Transverse colon (tissue), 4 donors: ENCODE results near the gene CCDC85C.

Experiments
- CTCF ChIP-seq, 5 experiments: fragments of 200-600 bp in 3 of 5; fragments of 450-650 bp in 2 of 5; sonication (generic) in 3 of 5; IDR thresholded peaks; 1 replicate in 2 of 5; 2 replicates in 3 of 5; pipeline ENCODE4 v1.5.1; 2016 to 2017; ENCODE audit warnings: antibody characterized with exemption in 5 of 5, inconsistent platforms in 3 of 5, mild to moderate bottlenecking in 2 of 5, moderate library complexity in 1 of 5
- EP300 ChIP-seq: sonication (generic); formaldehyde crosslinking; IDR thresholded peaks from one replicate; pipeline ENCODE4 v1.6.1; 2017; ENCODE audit warnings: antibody characterized with exemption, low read depth
- POLR2A ChIP-seq: fragments of 450-650 bp; IDR thresholded peaks from one replicate; pipeline ENCODE4 v1.6.1; 2016; ENCODE audit warnings: antibody characterized with exemption, mild to moderate bottlenecking, moderate library complexity
- POLR2AphosphoS5 ChIP-seq, 3 donors: sonication (generic); formaldehyde crosslinking; IDR thresholded peaks; one replicate each; pipeline ENCODE4 v1.6.1; 2016; ENCODE audit warnings: antibody characterized with exemption in 3 of 3

DNA sequence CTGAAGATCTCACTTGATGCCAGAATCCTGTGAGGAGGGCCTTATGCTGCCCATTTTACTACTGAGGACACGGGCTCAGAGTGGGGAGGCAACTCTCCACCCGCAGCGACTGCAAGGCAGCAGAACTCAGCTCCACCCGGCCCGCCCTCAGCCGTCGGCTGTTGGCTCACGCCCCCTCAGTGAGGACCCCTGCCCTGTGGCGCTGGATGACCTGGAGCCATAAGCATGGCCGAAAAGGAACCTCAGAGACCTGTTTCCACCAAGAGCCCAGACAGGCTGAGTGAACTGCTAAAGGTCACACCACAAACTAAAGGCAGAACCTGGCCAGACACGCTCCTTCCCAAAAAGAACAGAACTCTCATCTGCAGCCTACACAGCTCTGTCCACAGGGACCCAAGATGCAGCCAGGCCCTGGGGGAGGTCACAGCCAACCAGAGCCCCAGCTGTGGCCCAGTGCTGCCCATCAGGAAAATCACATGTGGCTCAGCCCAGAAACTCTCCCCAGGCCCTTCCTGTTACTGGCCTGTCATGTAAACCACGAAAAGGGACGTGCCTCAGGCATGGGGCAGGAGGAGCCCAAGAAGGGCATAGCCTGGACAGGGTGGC, 90.0 kb downstream of the CCDC85C start:
- no peak for TF ChIP-seq CTCF (IDR thresholded peaks at IDR 0.05)
- no peak for TF ChIP-seq POLR2A
- no peak for TF ChIP-seq POLR2AphosphoS5 (IDR thresholded peaks at IDR 0.05)
- TF ChIP-seq EP300, result no peak
